NOMO-1 treated with DMSO at 0.1 percent for 48 hours (cell line): ENCODE results near the gene IFIT2.
"Not testable (repeated sequence)": the region's sequence is repeated elsewhere in the genome, so short reads cannot be mapped to it uniquely, and the experiment has no call there.

Experiments used
- DNase-seq: peaks from one replicate; lab custom pipeline; 2025; ENCODE audit not compliant: unreplicated experiment; lab: John Stamatoyannopoulos, UW

IFIT2 gene

GRCh38 chr10:89306434-89307268, 4.8 kb downstream of the IFIT2 start:
- DNase-seq, result no peak

- DNase-seq, result no peak
These were observed 5.4 kb downstream of the IFIT2 start for GRCh38 chr10:89307269-89307577.

- no peak for DNase-seq
These were observed 6.4 kb downstream of the IFIT2 start for GRCh38 chr10:89308266-89308665.

DNA sequence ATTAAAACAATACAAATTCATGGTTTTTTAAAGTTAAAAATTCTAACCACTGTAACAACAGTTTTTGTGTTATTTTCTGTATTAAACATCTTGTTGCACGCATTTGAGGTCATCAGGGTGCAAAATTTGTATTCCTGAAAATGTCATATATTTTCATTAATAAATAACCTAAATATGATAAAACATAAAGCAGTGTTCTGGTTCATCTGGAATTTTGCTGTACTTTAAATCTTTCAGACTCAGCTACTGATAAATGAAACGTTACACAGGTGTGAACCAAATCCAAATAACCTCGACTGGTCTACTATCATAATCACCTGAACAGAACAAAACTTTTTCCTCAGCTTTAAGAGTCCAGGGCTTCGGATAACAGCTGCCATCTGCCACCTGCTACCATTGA, 6.9 kb downstream of the IFIT2 start:
- DNase-seq, result no peak

- no peak for DNase-seq
These were observed 7.6 kb downstream of the IFIT2 start for GRCh38 chr10:89309156-89310055.

GRCh38 chr10:89310056-89310893, 8.4 kb downstream of the IFIT2 start:
- DNase-seq, result no peak

GRCh38 chr10:89312973-89313372, 11.1 kb downstream of the IFIT2 start:
- no peak for DNase-seq

DNA sequence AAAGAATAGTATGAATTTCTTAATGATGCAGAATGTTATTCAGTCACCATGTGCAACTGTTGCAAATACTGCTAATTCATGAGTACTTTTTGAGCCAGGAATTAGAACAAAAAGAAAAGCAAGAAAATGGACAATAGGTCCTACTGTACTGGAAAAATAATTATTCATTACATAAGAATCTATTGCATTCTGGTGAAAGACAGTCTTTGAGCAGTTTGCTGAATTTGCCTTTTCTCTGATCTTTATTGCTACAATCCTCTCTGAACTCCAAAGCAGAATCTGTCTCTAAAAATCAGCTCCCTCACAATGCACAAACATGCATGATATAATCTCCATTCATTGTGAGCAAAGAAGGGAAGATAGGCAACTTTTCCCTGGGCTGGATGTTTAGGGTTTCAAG, 12.8 kb downstream of the IFIT2 start:
- DNase-seq, result no peak

- not testable (repeated sequence) for DNase-seq
These were observed 16.2 kb downstream of the IFIT2 start for GRCh38 chr10:89318047-89318446.

GRCh38 chr10:89325081-89325480, 23.2 kb downstream of the IFIT2 start:
- DNase-seq, result not testable (repeated sequence)

GRCh38 chr10:89325856-89326255, 24.0 kb downstream of the IFIT2 start:
- not testable (repeated sequence) for DNase-seq

GRCh38 chr10:89327803-89328441, 26.1 kb downstream of the IFIT2 start, which contains the start of gene IFIT3:
IFIT3 (plus strand) TSS chr10:89327997; CDS start chr10:89328074, 77 bp downstream.
- peak; percentile 70 for DNase-seq

DNA sequence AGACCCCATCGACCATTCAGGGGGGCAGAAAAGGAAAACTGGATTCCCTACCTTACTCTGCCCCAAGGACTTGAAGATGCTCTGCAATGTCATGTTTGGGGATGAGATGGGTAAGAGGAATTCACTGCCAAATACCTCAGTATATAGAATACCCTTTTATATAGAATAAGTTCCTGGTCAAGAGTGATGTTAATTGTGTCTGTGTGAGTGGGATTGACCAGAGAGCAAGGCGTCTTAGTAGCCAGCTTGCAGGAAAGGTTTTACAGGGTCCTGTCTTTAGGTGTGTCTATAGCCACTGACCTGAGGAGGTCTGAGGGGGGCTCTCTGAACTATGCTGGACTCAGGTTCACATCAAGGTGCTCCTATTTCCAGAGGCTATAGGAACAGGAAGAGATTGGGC, 27.3 kb downstream of the IFIT2 start:
- no peak for DNase-seq

GRCh38 chr10:89330014-89330413, 28.2 kb downstream of the IFIT2 start:
- not testable (repeated sequence) for DNase-seq

DNA sequence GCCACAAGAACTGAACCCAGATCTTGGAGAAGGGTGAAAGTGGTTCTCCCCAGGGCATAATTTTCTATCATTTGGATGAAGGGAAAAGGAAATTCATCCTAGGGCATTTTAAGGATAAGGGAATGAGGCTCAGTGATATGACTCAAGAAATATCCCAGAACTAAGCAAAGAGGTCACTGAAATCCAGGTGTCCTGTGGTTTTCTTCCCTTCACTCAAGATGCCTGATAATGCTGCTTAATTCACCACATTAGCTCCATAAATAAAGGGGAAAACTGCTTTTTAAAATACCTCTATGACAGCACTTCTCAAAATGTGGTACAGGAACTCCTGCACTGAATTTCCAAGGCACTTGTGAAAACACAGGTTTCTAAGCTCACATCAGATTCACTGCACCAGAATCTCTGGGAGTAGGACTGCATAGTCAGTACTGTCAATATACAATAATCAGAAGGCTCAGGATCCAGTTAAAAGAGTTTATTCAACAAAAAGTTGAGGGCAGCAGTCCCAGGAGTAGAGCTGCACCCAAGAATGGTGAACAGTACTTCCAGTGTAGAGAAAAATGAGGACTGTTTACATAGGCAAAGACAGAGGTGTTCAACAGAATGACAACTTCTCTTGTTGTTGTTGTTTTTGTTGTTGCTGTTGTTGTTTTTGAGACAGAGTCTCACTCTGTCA, 28.8 kb downstream of the IFIT2 start:
- no peak for DNase-seq

DNA sequence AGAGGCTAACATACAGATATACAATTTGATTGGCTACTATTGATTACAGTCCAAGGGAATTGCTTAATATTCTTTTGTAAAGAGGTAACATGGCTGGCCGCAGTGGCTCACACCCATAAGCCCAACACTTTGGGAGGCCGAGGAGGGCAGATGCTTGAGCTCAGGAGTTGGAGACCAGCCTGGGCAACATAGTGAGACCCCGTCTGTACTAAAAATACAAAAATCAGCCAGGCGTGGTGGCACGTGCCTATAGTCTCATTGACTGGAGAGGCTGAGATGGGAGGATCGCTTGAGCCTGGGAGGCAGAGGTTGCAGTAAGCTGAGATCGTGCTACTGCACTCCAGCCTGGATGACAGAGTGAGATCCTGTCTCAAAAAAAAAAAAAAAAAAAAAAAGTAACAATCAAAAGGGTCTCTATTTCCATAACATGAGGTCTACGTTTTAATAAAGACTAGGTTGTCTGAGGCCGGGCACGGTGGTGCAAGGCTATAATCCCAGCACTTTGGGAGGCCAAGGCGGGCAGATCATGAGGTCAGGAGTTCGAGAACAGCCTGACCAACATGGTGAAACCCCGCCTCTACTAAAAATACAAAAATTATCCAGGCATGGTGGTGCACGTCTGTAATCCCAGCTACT, 29.8 kb downstream of the IFIT2 start:
- DNase-seq, result not testable (repeated sequence)

DNA sequence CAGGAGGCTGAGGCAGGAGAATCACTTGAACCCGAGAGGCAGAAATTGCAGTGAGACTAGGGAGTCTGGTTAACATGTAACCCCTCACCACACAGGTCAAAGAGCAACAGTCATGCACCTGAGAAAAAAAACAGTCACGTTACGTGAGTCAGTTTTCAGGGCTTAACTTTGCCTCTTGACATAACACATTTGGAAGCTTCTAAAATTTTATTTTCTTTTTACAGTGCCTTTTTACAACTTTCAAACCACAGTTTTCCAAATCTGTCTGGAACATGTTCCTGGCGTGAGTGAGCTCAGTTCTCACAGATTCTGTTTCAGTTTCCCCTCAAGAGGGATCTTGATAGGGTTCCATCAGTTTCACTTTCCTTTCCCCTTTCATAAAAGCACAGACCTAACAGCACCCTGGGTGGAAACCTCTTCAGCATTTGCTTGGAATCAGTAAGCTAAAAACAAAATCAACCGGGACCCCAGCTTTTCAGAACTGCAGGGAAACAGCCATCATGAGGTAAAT, 30.3 kb downstream of the IFIT2 start:
- peak; percentile 60 for DNase-seq

GRCh38 chr10:89335226-89335625, 33.4 kb downstream of the IFIT2 start:
- no peak for DNase-seq

DNA sequence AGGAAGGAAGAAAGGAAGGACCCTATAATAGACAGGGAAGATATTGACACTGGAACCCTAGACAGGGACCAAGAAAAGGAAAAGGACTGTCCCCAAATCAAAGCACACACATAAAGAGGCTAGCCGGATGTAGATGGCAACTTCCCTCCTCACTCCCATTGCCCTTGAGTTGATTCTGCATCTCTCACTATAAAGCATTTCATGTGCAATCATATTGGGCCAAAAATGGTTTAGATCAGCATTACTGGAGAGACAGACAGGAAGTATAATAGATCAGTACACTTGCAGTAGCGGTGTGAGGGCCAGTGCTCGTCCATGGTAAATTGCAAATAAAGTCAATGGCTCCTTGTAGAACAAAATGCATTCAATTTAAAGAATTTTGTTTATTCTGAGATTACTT, 34.4 kb downstream of the IFIT2 start:
- no peak for DNase-seq
